GM12878 (cell line): ENCODE measurements around the gene ACTL10.

ENCODE experiments used
- ATF2 ChIP-seq: IDR thresholded peaks from 2 replicates; pipeline ENCODE4 v1.6.1; 2012; ENCODE audit warnings: low read length, inconsistent platforms
- ATF3 ChIP-seq: IDR thresholded peaks from 2 replicates; pipeline ENCODE4 v1.6.1; 2011; ENCODE audit warnings: low read depth, mild to moderate bottlenecking, low read length, moderate library complexity, borderline replicate concordance; ENCODE audit errors: extremely low read depth
- CTCF ChIP-seq, 3 experiments: IDR thresholded peaks in 2 of 3; conservative IDR thresholded peaks in 1 of 3; 2 replicates each; pipeline ENCODE4 v1.5.1; 2011; ENCODE audit warnings: low read depth in 3 of 3, low read length in 3 of 3, mild to moderate bottlenecking in 3 of 3, control low read depth in 2 of 3, moderate library complexity in 2 of 3, inconsistent platforms in 1 of 3, mixed read lengths in 1 of 3; ENCODE audit not compliant: control insufficient read depth in 2 of 3, insufficient read depth in 1 of 3; ENCODE audit errors: extremely low read depth in 1 of 3
- HCFC1 ChIP-seq: fragments of 150-350 bp; IDR thresholded peaks from 2 replicates; pipeline ENCODE4 v1.6.1; 2014; ENCODE audit warnings: low read length
- HDAC2 ChIP-seq: fragments of 200-600 bp; sonication (generic); IDR thresholded peaks from 2 replicates; pipeline ENCODE4 v1.6.1; 2017
- POLR2A ChIP-seq: IDR thresholded peaks from 2 replicates; pipeline ENCODE4 v1.6.1; 2011; ENCODE audit warnings: low read depth, mild to moderate bottlenecking, low read length
- POLR2AphosphoS5 ChIP-seq: IDR thresholded peaks from 2 replicates; pipeline ENCODE4 v1.6.1; 2011; ENCODE audit warnings: mild to moderate bottlenecking, low read length, inconsistent platforms
- SUZ12 ChIP-seq: fragments of 200-600 bp; sonication (generic); IDR thresholded peaks from one replicate; pipeline ENCODE4 v1.6.1; 2018; ENCODE audit warnings: antibody characterized with exemption, mild to moderate bottlenecking; ENCODE audit not compliant: unreplicated experiment

- no peak for TF ChIP-seq ATF3
- TF ChIP-seq CTCF (IDR thresholded peaks at IDR 0.05 in 2 of 3, conservative IDR thresholded peaks at IDR 0.05 in 1 of 3; ENCODE audit: control insufficient read depth in 2 of 3, extremely low read depth in 1 of 3, insufficient read depth in 1 of 3, low read depth in 3 of 3, low read length in 3 of 3), result no peak
- no peak for TF ChIP-seq POLR2AphosphoS5
- TF ChIP-seq ATF2, result no peak
- no peak for TF ChIP-seq HCFC1
- no peak for TF ChIP-seq HDAC2
- TF ChIP-seq SUZ12, result no peak
- TF ChIP-seq POLR2A, result no peak
Observed at GRCh38 chr20:33647603-33648395, 18.9 kb upstream of the ACTL10 start.
